SK-N-SH (cell line): Measurements from ENCODE around the gene IAH1.

Experiments used
- CHD2 ChIP-seq: fragments of 150-350 bp; IDR thresholded peaks from 2 replicates; pipeline ENCODE4 v1.6.1; 2018; ENCODE audit warnings: low read length; ENCODE audit not compliant: partially characterized antibody
- FOSL2 ChIP-seq: IDR thresholded peaks from 2 replicates; pipeline ENCODE4 v1.4.0; 2012; ENCODE audit warnings: low read depth, mild to moderate bottlenecking, moderate library complexity, borderline replicate concordance
- NFIC ChIP-seq: IDR thresholded peaks from 2 replicates; pipeline ENCODE4 v1.4.0; 2012; ENCODE audit warnings: borderline replicate concordance
- POLR2AphosphoS5 ChIP-seq: IDR thresholded peaks from 2 replicates; pipeline ENCODE4 v1.6.1; 2012; ENCODE audit warnings: low read depth, low read length
- SIN3A ChIP-seq: IDR thresholded peaks from 2 replicates; pipeline ENCODE4 v1.6.1; 2012; ENCODE audit warnings: low read depth, mild to moderate bottlenecking, low read length, moderate library complexity, borderline replicate concordance
- YY1 ChIP-seq: IDR thresholded peaks from 2 replicates; pipeline ENCODE4 v1.4.0; 2012; ENCODE audit warnings: low read depth, mild to moderate bottlenecking
- TF ChIP-seq, protein P1 (sequence below): fragments of 200-600 bp; sonication (generic); IDR thresholded peaks from 2 replicates; pipeline ENCODE4 v1.6.1; 2017; ENCODE audit warnings: antibody characterized with exemption, mild to moderate bottlenecking, moderate library complexity

DNA sequence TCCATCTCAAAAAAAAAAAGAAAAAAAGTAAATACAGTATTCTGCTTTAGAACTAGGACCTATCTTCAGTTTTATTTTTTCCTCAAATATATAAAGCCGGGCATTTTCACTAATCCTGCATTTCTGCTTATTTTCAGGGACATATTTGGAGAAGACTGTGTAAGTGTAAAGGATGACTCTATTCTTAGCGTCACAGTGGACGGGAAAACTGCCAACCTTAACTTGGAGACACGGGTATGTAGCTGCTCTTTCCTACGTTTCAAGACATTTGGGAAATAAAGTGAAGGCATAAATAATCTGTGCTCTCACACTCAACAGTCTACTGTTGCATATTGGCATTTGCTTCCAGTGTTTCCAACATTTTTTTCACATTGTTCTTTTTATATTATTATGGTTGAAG is 3.1 kb upstream of the IAH1 start:
- TF ChIP-seq FOSL2 (no peak), SIN3A (no peak), POLR2AphosphoS5 (no peak), YY1 (no peak), NFIC (no peak), CHD2 (no peak)
- TF ChIP-seq, protein P1, sequence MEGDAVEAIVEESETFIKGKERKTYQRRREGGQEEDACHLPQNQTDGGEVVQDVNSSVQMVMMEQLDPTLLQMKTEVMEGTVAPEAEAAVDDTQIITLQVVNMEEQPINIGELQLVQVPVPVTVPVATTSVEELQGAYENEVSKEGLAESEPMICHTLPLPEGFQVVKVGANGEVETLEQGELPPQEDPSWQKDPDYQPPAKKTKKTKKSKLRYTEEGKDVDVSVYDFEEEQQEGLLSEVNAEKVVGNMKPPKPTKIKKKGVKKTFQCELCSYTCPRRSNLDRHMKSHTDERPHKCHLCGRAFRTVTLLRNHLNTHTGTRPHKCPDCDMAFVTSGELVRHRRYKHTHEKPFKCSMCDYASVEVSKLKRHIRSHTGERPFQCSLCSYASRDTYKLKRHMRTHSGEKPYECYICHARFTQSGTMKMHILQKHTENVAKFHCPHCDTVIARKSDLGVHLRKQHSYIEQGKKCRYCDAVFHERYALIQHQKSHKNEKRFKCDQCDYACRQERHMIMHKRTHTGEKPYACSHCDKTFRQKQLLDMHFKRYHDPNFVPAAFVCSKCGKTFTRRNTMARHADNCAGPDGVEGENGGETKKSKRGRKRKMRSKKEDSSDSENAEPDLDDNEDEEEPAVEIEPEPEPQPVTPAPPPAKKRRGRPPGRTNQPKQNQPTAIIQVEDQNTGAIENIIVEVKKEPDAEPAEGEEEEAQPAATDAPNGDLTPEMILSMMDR: no peak
